NCI-H2196 treated with DMSO at 0.1 percent for 48 hours (cell line): ENCODE measurements around the gene KRT5.
A peak's percentile ranks its signal among the peaks of the same experiment; 100 is the strongest.

ENCODE experiments used
- DNase-seq: peaks from one replicate; lab custom pipeline; 2025; ENCODE audit not compliant: unreplicated experiment; lab: John Stamatoyannopoulos, UW

The KRT5 gene

GRCh38 chr12:52539083-52539820 lies 19.1 kb upstream of the KRT5 start:
- DNase-seq = peak; percentile 31

GRCh38 chr12:52537101-52537500 lies 16.9 kb upstream of the KRT5 start:
- DNase-seq = no peak

GRCh38 chr12:52535574-52535973 lies 15.4 kb upstream of the KRT5 start:
- no peak for DNase-seq

- no peak for DNase-seq
Observed at GRCh38 chr12:52534482-52534881, 14.3 kb upstream of the KRT5 start.

- no peak for DNase-seq
Observed at GRCh38 chr12:52533686-52534470, 13.7 kb upstream of the KRT5 start.

DNA sequence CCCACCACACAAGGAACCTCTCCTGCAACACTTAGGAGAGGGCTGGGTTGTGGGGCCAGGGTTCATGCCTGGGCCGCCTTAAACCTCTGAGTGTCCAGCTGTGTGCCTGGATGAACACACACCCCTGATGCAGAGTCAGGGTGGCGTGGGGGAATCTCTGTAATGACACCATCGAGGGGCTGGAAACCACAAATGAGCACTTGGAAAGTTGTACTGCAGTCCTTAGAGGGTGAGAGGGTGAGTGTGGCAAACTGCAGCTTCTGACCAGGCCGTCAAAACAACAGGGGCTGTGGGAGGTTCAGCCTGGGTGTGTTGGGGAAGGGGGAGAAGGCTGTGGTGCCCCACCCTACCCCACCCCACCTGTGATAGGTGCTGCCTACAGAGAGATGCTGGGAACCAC lies 12.4 kb upstream of the KRT5 start:
- DNase-seq = no peak

DNA sequence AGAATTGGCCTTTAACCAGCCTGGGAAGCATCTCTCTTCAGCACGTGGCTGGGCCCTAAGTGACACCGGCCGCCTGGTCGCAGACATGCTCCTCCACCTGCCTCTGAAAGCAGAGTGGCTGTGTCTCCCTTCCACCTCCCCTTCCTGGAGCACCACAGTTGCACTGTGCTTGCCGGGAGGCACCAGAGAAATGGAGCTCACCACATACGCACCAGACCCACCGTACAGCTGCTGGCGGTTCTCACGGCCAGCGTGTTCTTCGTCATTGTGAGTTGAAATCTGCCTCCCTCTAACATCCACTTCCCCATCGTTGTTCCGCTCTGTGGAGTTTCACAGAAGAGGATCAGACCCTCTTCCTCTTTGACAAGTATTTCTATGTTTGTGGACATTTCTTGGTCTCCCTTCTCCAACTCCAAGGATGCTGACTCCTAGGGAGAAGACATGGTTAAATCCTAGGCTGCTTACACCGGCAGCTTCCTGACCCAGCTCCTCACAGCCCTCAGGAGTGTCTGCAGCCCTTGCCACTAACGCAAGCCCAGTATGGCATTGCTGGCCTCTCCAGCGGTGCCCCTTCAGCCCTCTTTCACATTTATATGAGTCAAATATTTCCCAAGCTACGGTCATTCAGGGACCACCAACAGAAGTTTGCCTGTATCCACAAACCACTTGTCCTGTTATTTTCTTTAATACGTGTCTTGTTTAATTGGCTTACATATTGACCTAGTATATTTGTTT lies 11.5 kb upstream of the KRT5 start:
- DNase-seq = no peak

GRCh38 chr12:52530905-52531304 lies 10.7 kb upstream of the KRT5 start:
- DNase-seq = no peak

DNA sequence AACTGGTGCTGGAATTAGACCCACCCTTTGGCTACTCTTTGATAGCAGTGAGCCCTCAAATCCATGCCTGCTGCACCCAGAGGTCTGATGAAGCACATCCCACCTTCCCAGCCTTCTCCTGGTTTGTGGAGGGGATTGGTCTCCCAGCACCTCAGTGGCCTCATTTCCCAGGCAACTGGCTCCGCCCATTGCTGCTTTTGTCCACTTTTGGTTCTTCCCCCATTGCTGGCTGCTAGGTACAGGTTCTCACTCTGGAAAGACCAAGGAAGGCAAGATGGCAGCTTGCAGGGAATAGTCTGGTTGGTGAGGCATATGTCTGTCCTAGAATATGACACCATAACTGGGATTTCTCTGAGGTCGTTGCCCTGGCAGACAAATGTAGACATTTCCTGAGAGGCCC lies 10.2 kb upstream of the KRT5 start:
- DNase-seq = no peak

DNA sequence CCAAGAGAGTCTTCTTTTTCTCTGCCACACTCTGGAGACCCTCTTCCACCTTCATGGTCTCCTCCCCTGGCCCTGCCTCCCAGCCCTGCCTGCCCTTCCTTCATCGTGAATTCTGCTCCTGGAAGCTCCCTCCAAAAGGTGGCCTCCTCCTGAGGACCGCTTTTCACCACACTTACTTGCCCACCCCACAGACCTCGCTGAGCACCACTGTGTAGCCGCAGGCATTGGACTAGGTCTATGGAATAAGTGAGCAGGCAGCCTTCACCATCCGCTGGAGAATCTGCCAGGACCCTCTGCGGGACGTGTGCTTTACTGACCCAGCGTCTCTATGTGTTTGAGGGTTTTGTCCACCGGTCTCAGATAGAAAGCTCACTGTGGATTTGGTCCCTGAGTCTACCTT lies 9.7 kb upstream of the KRT5 start:
- DNase-seq = no peak

- no peak for DNase-seq
Observed at GRCh38 chr12:52529417-52529816, 9.2 kb upstream of the KRT5 start.

DNA sequence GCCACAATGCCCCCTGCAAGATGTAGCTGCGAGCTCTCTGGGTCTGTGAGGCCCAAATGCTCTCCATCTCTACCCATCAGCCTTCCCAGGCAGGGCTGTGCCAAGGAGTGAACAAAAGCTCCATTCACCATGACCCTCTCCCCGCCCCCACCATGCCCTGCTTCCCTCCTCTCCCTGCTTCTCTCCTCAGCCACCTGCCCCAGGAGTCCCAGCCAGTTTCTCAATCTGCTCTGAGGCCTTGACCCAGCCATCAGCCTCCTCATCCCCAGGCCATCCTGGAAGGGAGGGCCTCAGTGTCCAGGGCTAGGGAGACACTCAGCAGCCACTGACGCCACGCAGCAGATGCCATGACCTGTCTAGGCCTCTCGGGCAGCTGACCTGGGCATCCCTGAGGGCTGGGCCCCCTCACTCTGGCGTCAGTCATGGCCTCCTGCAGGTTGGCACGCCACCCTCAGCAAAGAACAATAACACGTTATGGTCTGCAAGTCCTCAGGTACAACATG lies 8.5 kb upstream of the KRT5 start:
- no peak for DNase-seq

DNA sequence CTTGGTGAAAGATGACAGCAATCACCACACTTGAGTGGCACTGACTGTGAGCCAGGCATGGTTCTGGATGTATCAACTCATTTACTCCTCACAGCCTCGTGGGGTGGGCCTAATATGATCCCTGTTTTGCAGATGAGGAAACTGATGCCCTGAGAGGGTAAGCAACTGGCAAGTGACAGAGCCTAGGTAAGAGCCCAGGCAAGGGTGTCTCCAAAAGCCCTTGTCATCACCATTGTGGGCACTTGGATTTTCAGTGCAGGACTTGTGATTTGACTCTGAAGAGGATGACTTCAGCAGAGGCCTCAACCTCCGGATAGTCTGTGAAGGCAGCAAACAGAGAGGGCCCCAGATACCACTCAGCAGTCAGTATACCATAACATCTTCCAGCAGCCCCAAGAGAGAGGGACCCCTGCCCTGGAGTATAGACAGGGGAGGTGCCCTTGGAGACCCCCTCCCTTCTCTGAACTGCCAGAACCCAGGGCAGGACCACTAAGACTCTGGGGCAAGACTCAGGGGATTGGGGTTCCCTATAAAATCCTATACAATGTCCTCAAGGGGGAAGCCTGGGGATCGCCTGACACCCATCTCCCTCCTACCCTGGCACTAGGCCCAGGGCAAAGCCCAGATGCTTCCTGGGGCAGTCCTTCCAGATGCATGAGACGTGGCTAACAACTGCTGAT lies 7.1 kb upstream of the KRT5 start:
- no peak for DNase-seq

- DNase-seq = no peak
Observed at GRCh38 chr12:52526511-52526951, 6.3 kb upstream of the KRT5 start.

DNA sequence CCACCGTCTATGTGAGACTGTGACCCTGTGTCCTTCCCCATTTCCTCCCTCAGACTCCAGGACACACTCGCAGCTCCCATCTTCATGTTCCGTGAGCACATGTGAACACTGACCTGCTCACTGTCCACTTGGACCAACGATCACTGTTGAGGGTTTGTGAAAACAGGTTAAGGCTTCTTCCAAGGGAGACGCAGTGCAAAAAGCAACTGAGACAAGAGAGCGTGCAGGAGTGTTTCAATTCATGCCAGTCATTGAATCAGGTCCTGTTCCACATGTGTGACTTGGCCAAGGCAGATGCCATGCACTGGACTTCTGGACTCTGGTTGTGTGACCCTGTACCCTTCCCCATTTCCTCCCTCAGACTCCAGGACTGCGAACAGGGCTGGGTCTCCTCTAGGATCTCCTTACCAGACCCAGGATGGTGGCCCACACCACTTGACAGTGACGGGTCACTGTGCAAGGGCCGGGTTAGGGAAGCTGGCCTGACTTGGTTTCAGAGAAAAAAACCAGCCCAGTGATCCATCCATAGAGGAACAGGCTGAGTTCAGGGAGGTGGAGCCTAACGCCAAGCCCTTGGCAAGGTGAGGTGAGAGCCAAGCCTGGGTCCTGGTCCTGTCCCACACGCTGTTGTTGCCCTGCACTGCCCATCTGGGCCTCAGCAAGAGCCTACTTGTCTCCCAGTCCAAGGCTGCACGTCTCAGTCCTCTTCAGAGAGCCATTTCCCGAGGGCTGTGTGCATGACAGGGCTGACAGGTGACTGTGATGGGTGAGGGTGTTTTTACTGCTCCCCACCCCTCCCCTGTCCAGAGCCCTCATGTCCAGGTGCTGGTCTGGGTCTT lies 5.7 kb upstream of the KRT5 start:
- DNase-seq = no peak

GRCh38 chr12:52524898-52525591 lies 4.9 kb upstream of the KRT5 start:
- no peak for DNase-seq

GRCh38 chr12:52524241-52524897 lies 4.2 kb upstream of the KRT5 start:
- no peak for DNase-seq

DNA sequence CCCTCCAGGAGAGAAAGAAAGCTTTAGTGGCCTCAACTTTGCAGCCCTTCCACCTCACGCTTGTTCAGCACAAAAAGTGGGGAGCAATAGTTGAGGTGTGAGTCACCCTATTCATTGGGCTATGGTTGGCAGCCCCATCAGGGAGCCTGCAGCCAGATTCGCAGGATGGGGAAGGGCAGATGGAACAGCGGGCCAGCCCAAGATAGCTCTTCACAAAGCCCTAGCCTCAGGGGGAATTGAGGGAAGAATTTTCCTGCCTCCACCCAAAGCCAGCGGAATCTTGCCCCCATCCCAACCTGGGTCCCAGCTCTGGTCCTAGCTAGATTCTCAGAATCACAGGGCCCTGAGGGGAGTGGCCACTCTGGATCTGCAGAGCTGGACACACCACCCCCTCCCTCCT lies 3.6 kb upstream of the KRT5 start:
- no peak for DNase-seq

DNA sequence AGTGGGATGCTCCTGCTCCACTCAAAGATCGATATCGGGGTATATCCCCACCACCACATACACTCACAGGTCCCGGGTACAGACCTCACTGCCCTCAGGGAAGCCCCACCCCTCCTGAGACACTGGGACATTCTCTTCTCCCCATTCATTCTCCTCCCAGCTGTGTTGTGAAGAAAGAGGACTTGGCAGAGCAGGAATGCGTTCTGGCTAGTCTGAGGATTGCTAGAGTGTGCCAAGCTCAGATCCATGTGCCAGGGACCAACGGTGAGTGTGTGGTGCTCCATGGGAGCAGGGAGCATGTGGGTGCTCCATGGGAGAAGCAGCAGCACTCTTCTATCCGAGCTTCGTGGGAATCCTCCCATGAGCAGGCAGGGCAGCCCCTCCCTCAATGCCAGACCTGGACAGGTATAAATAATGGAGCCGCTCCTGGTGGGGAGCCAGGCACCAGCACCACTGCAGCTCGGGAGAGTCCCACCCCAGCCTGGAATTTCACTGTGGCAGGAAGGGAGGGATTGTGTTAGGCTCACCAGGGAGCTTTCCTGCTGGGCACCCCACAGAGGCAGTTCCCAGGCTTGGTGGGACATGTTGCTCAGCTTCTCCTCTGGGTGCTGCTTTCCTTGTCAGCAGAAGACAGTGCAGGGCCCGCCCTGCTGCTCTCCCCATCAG lies 2.3 kb upstream of the KRT5 start:
- DNase-seq = no peak
